Subcutaneous abdominal adipose tissue (tissue), 5 donors: ENCODE data around the gene RAF1.
"Not testable (repeated sequence)": the region's sequence is repeated elsewhere in the genome, so short reads cannot be mapped to it uniquely, and the experiment has no call there.

Experiments used
- H3K27ac ChIP-seq: one replicate; pipeline ENCODE4 v1.7.0; 2013; ENCODE audit warnings: low read depth, mild to moderate bottlenecking, inconsistent platforms, low read length, moderate library complexity
- H3K27me3 ChIP-seq, 5 donors: one replicate each; pipeline ENCODE4 v1.7.0; 2013; ENCODE audit warnings: low read length in 5 of 5, inconsistent platforms in 1 of 5; ENCODE audit not compliant: control insufficient read depth in 5 of 5, insufficient read depth in 4 of 5
- H3K36me3 ChIP-seq, 5 donors: one replicate each; pipeline ENCODE4 v1.7.0; 2013; ENCODE audit warnings: low read length in 5 of 5; ENCODE audit not compliant: control insufficient read depth in 5 of 5, insufficient read depth in 5 of 5
- H3K4me1 ChIP-seq, 5 donors: one replicate each; pipeline ENCODE4 v1.7.0; 2013; ENCODE audit warnings: low read length in 5 of 5, mild to moderate bottlenecking in 3 of 5, moderate library complexity in 1 of 5; ENCODE audit not compliant: control insufficient read depth in 5 of 5, insufficient read depth in 5 of 5
- H3K4me3 ChIP-seq, 5 donors: one replicate each; pipeline ENCODE4 v1.7.0; 2013; ENCODE audit warnings: low read length in 5 of 5, low read depth in 1 of 5
- H3K9ac ChIP-seq, 5 donors: one replicate each; pipeline ENCODE4 v1.7.0; 2013; ENCODE audit warnings: low read length in 5 of 5, mild to moderate bottlenecking in 4 of 5, moderate library complexity in 3 of 5
- H3K9me3 ChIP-seq, 5 donors: one replicate each; pipeline ENCODE4 v1.7.0; 2013; ENCODE audit warnings: low read length in 5 of 5; ENCODE audit not compliant: control insufficient read depth in 5 of 5
- donor health status: healthy.
- donor health status: healthy.
- donor health status: healthy.
- donor health status: healthy.
- donor health status: healthy.

RAF1 gene

GRCh38 chr3:12661375-12661774, 2.5 kb downstream of the RAF1 start:
- not testable (repeated sequence) for H3K9ac ChIP-seq, H3K36me3 ChIP-seq, H3K27ac ChIP-seq, H3K9me3 ChIP-seq, H3K4me3 ChIP-seq, H3K27me3 ChIP-seq
- peaks cover 0 to 54% (median 42%) of the 10 kb centered on the region in 5 donors for H3K4me1 ChIP-seq

GRCh38 chr3:12660196-12660595, 3.7 kb downstream of the RAF1 start:
- H3K4me1 ChIP-seq, result peaks cover 0 to 59% (median 44%) of the 10 kb centered on the region in 5 donors
- no peak overlapping the region for H3K9ac ChIP-seq
- H3K27ac ChIP-seq, result no peak overlapping the region
- no peaks in the 10 kb centered on the region for H3K27me3 ChIP-seq
- H3K9me3 ChIP-seq, result no peaks in the 10 kb centered on the region
- no peak overlapping the region for H3K4me3 ChIP-seq
- no peaks in the 10 kb centered on the region for H3K36me3 ChIP-seq

GRCh38 chr3:12659316-12660015, 4.5 kb downstream of the RAF1 start:
- no peak overlapping the region for H3K9ac ChIP-seq
- H3K27me3 ChIP-seq, result no peaks in the 10 kb centered on the region
- peaks cover 0 to 56% (median 40%) of the 10 kb centered on the region in 5 donors for H3K4me1 ChIP-seq
- no peaks in the 10 kb centered on the region for H3K36me3 ChIP-seq
- H3K9me3 ChIP-seq, result no peaks in the 10 kb centered on the region
- H3K27ac ChIP-seq, result peak overlapping the region; percentile 27
- H3K4me3 ChIP-seq, result no peak overlapping the region

- H3K9me3 ChIP-seq, result no peaks in the 10 kb centered on the region
- H3K27me3 ChIP-seq, result no peaks in the 10 kb centered on the region
- H3K27ac ChIP-seq, result peak overlapping the region; percentile 27
- peak overlapping the region in 1 of 5 donors; percentile 30 for H3K9ac ChIP-seq
- no peak overlapping the region for H3K4me3 ChIP-seq
- peaks cover 0 to 53% (median 40%) of the 10 kb centered on the region in 5 donors for H3K4me1 ChIP-seq
- H3K36me3 ChIP-seq, result no peaks in the 10 kb centered on the region
Observed at GRCh38 chr3:12658593-12659058, 5.3 kb downstream of the RAF1 start.

GRCh38 chr3:12656850-12657249, 7.1 kb downstream of the RAF1 start:
- no peaks in the 10 kb centered on the region for H3K36me3 ChIP-seq
- H3K9me3 ChIP-seq, result no peaks in the 10 kb centered on the region
- H3K9ac ChIP-seq, result no peak overlapping the region
- no peak overlapping the region for H3K4me3 ChIP-seq
- no peak overlapping the region for H3K27ac ChIP-seq
- H3K4me1 ChIP-seq, result peaks cover 0 to 44% (median 28%) of the 10 kb centered on the region in 5 donors
- H3K27me3 ChIP-seq, result no peaks in the 10 kb centered on the region

GRCh38 chr3:12656193-12656592, 7.7 kb downstream of the RAF1 start:
- Histone ChIP-seq H3K4me3 (no peak overlapping the region), H3K36me3 (no peaks in the 10 kb centered on the region), H3K4me1 (peaks cover 0 to 38% (median 21%) of the 10 kb centered on the region in 5 donors), H3K9me3 (no peaks in the 10 kb centered on the region), H3K27me3 (no peaks in the 10 kb centered on the region), H3K9ac (no peak overlapping the region), H3K27ac (no peak overlapping the region)

- Histone ChIP-seq H3K27ac (no peak overlapping the region), H3K36me3 (no peaks in the 10 kb centered on the region), H3K9ac (no peak overlapping the region), H3K4me3 (no peak overlapping the region), H3K4me1 (peaks cover 0 to 37% (median 21%) of the 10 kb centered on the region in 5 donors), H3K9me3 (no peaks in the 10 kb centered on the region), H3K27me3 (no peaks in the 10 kb centered on the region)
Observed at GRCh38 chr3:12655701-12656100, 8.2 kb downstream of the RAF1 start.

- Histone ChIP-seq H3K36me3 (no peaks in the 10 kb centered on the region), H3K27ac (no peak overlapping the region), H3K9me3 (no peaks in the 10 kb centered on the region), H3K27me3 (no peaks in the 10 kb centered on the region), H3K9ac (no peak overlapping the region), H3K4me1 (peaks cover 0 to 22% (median 10%) of the 10 kb centered on the region in 5 donors), H3K4me3 (no peak overlapping the region)
Observed at GRCh38 chr3:12653747-12654146, 10.2 kb downstream of the RAF1 start.

- peaks cover 0 to 32% (median 21%) of the 10 kb centered on the region in 5 donors for H3K4me1 ChIP-seq
- no peaks in the 10 kb centered on the region for H3K9me3 ChIP-seq
- no peaks in the 10 kb centered on the region for H3K27me3 ChIP-seq
- no peak overlapping the region for H3K27ac ChIP-seq
- H3K9ac ChIP-seq, result no peak overlapping the region
- H3K4me3 ChIP-seq, result no peak overlapping the region
- no peaks in the 10 kb centered on the region for H3K36me3 ChIP-seq
Observed at GRCh38 chr3:12648384-12648959, 15.4 kb downstream of the RAF1 start.

GRCh38 chr3:12644331-12644937, 19.5 kb downstream of the RAF1 start:
- Histone ChIP-seq H3K27me3 (no peaks in the 10 kb centered on the region), H3K9me3 (no peaks in the 10 kb centered on the region), H3K9ac (no peak overlapping the region), H3K36me3 (no peaks in the 10 kb centered on the region), H3K4me1 (peaks cover 0 to 38% (median 24%) of the 10 kb centered on the region in 5 donors), H3K4me3 (no peak overlapping the region), H3K27ac (no peak overlapping the region)
